Measurements from ENCODE around the gene PRDM1. TPM values are rescaled to one million over a fixed set of nuclear protein-coding genes. Genes with fewer than 3 reads are reported as not detected.

Gene PRDM1
- total RNA-seq, 1 donor from 2014 or later: 10.5 TPM

DNA sequence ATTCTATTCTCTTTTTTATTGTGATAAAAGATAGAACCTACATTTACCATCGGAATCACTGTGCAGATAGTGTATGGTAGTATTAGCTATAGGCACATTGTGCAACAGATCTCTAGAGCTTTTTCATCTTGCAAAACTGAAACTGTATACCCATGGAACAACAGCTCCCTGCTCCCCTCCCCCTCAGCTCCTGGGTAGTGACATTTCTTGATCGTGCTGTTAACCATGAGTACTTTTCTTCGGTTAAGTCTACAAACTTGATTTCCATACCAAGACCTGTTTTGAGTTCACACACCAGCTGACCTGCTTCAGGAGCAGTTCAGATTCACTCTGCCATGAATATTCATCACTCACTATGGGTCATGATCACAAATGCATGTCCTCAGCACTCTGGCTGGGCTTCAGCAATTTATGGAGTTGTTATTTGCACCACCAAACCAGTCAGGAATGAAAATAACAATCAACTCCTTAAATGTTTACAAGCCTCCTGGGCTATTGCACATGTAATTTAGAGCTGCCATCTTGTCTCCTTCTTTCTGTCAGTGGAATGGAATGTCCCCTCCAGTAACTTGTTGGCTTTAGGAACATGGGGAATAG is 32.8 kb downstream of the PRDM1 start:
- H3K4me3 Mint-ChIP-seq (ENCODE audit: unreplicated experiment): no peak overlapping the region
- no peak for FAIRE-seq
- peaks cover 9% of the 10 kb centered on the region for H3K4me1 Mint-ChIP-seq (ENCODE audit: low read depth, unreplicated experiment)

DNA sequence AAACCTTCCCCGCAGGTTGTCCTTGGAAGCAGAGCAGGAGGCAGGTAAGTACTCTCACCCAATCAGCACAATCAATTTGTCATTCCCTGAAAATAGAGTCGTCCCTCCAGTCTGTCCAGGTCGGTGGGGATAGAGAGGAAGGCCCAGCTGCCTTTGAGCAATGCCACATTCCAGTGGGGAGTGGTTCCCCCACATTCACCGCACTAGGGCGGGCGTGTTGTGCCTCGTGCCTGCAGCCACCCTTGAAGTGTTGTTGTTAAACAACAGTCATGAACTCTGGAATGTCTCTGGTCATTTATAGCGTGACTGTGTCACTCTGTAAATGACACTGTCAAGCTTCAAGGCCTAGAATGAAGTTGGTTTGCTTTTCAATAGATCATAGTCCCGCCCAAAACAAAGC is 33.4 kb downstream of the PRDM1 start:
- no peaks in the 10 kb centered on the region for H3K9me3 Mint-ChIP-seq (ENCODE audit: unreplicated experiment)
- H3K9me3 ChIP-seq (ENCODE audit: insufficient read depth, low read depth, low read length): no peaks in the 10 kb centered on the region
- DNase-seq (ENCODE audit: low read depth) (no peak), FAIRE-seq (no peak)
- no peak overlapping the region for H2AFZ ChIP-seq (ENCODE audit: low read depth, low read length)
- no peaks in the 10 kb centered on the region for H3K36me3 Mint-ChIP-seq (ENCODE audit: low read depth, unreplicated experiment)
- TF ChIP-seq, protein P1, sequence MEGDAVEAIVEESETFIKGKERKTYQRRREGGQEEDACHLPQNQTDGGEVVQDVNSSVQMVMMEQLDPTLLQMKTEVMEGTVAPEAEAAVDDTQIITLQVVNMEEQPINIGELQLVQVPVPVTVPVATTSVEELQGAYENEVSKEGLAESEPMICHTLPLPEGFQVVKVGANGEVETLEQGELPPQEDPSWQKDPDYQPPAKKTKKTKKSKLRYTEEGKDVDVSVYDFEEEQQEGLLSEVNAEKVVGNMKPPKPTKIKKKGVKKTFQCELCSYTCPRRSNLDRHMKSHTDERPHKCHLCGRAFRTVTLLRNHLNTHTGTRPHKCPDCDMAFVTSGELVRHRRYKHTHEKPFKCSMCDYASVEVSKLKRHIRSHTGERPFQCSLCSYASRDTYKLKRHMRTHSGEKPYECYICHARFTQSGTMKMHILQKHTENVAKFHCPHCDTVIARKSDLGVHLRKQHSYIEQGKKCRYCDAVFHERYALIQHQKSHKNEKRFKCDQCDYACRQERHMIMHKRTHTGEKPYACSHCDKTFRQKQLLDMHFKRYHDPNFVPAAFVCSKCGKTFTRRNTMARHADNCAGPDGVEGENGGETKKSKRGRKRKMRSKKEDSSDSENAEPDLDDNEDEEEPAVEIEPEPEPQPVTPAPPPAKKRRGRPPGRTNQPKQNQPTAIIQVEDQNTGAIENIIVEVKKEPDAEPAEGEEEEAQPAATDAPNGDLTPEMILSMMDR (IDR thresholded peaks at IDR 0.05; ENCODE audit: insufficient read depth, low read depth, low read length): no peak
- no peak for TF ChIP-seq EZH2 (IDR thresholded peaks at IDR 0.05; ENCODE audit: insufficient read depth, low read length)
- H3K4me1 Mint-ChIP-seq (ENCODE audit: low read depth, unreplicated experiment): peaks cover 9% of the 10 kb centered on the region
- H3K27me3 ChIP-seq (ENCODE audit: insufficient read depth, low read length): no peaks in the 10 kb centered on the region
- H3K9ac ChIP-seq (ENCODE audit: low read length): no peak overlapping the region
- H3K36me3 ChIP-seq (ENCODE audit: insufficient read depth, low read length): no peaks in the 10 kb centered on the region
- H3K4me3 Mint-ChIP-seq (ENCODE audit: unreplicated experiment): no peak overlapping the region
- no peaks in the 10 kb centered on the region for H4K20me1 ChIP-seq (ENCODE audit: insufficient read depth, low read length)
- no peak overlapping the region for H3K27ac Mint-ChIP-seq (ENCODE audit: unreplicated experiment)
- H3K27ac ChIP-seq (ENCODE audit: low read depth, low read length): no peak overlapping the region
- H3K4me2 ChIP-seq (ENCODE audit: low read length): no peak overlapping the region
- H3K4me3 ChIP-seq (ENCODE audit: insufficient read depth, low read depth, low read length): no peak overlapping the region
- H3K79me2 ChIP-seq (ENCODE audit: insufficient read depth, low read length): no peaks in the 10 kb centered on the region
- H3K27me3 Mint-ChIP-seq (ENCODE audit: low read depth, unreplicated experiment): no peaks in the 10 kb centered on the region
- no peaks in the 10 kb centered on the region for H3K4me1 ChIP-seq (ENCODE audit: insufficient read depth, low read length)

More for the DNA sequence above, 32.8 kb downstream of the PRDM1 start:
- H3K27me3 Mint-ChIP-seq (ENCODE audit: low read depth, unreplicated experiment): no peaks in the 10 kb centered on the region
- no peaks in the 10 kb centered on the region for H3K79me2 ChIP-seq (ENCODE audit: insufficient read depth, low read length)
- H3K4me1 ChIP-seq (ENCODE audit: insufficient read depth, low read length): no peaks in the 10 kb centered on the region
- H3K9me3 ChIP-seq (ENCODE audit: insufficient read depth, low read depth, low read length): no peaks in the 10 kb centered on the region
- no peaks in the 10 kb centered on the region for H3K36me3 ChIP-seq (ENCODE audit: insufficient read depth, low read length)
- no peak overlapping the region for H3K27ac Mint-ChIP-seq (ENCODE audit: unreplicated experiment)
- no peaks in the 10 kb centered on the region for H3K9me3 Mint-ChIP-seq (ENCODE audit: unreplicated experiment)
- H3K27ac ChIP-seq (ENCODE audit: low read depth, low read length): no peak overlapping the region
- TF ChIP-seq EZH2 (IDR thresholded peaks at IDR 0.05; ENCODE audit: insufficient read depth, low read length): no peak
- TF ChIP-seq, protein P1 (IDR thresholded peaks at IDR 0.05; ENCODE audit: insufficient read depth, low read depth, low read length): no peak
- no peaks in the 10 kb centered on the region for H3K36me3 Mint-ChIP-seq (ENCODE audit: low read depth, unreplicated experiment)
- no peak for DNase-seq (ENCODE audit: low read depth)
- no peak overlapping the region for H3K4me3 ChIP-seq (ENCODE audit: insufficient read depth, low read depth, low read length)
- no peak overlapping the region for H2AFZ ChIP-seq (ENCODE audit: low read depth, low read length)
- H4K20me1 ChIP-seq (ENCODE audit: insufficient read depth, low read length): no peaks in the 10 kb centered on the region
- no peaks in the 10 kb centered on the region for H3K27me3 ChIP-seq (ENCODE audit: insufficient read depth, low read length)
- no peak overlapping the region for H3K4me2 ChIP-seq (ENCODE audit: low read length)
- no peak overlapping the region for H3K9ac ChIP-seq (ENCODE audit: low read length)

DNA sequence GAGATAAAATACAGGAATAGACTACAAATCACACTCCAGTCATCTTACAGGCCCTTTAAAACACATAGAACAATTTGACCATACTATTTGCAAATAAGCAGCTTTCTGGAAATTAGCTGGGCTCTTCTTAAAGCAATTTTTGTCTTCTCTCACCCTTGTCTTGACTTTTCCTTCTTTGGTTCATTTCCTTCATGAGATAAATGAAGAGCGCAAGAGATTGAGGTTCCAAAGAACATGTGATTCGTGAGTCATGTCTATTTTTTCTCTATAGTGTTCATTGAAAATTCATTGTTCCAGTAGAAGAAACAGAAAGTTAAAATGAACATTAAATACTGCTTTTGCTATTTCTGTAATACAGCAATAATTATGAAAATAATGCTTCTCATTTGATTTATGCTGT is 33.9 kb downstream of the PRDM1 start:
- Mint-ChIP-seq H3K4me3 (ENCODE audit: unreplicated experiment) (no peak overlapping the region), H3K27ac (ENCODE audit: unreplicated experiment) (no peak overlapping the region), H3K4me1 (ENCODE audit: low read depth, unreplicated experiment) (peaks cover 9% of the 10 kb centered on the region), H3K36me3 (ENCODE audit: low read depth, unreplicated experiment) (no peaks in the 10 kb centered on the region), H3K9me3 (ENCODE audit: unreplicated experiment) (no peaks in the 10 kb centered on the region), H3K27me3 (ENCODE audit: low read depth, unreplicated experiment) (no peaks in the 10 kb centered on the region)
- H2AFZ ChIP-seq (ENCODE audit: low read depth, low read length): no peak overlapping the region
- H3K4me2 ChIP-seq (ENCODE audit: low read length): no peak overlapping the region
- H3K36me3 ChIP-seq (ENCODE audit: insufficient read depth, low read length): no peaks in the 10 kb centered on the region
- H3K27ac ChIP-seq (ENCODE audit: low read depth, low read length): no peak overlapping the region
- H3K27me3 ChIP-seq (ENCODE audit: insufficient read depth, low read length): no peaks in the 10 kb centered on the region
- H3K9ac ChIP-seq (ENCODE audit: low read length): no peak overlapping the region
- H3K4me3 ChIP-seq (ENCODE audit: insufficient read depth, low read depth, low read length): no peak overlapping the region
- TF ChIP-seq, protein P1 (IDR thresholded peaks at IDR 0.05; ENCODE audit: insufficient read depth, low read depth, low read length): no peak
- TF ChIP-seq EZH2 (IDR thresholded peaks at IDR 0.05; ENCODE audit: insufficient read depth, low read length): no peak
- H4K20me1 ChIP-seq (ENCODE audit: insufficient read depth, low read length): no peaks in the 10 kb centered on the region
- DNase-seq (ENCODE audit: low read depth) (peak; percentile 47), FAIRE-seq (no peak)
- H3K79me2 ChIP-seq (ENCODE audit: insufficient read depth, low read length): no peaks in the 10 kb centered on the region
- no peaks in the 10 kb centered on the region for H3K4me1 ChIP-seq (ENCODE audit: insufficient read depth, low read length)
- H3K9me3 ChIP-seq (ENCODE audit: insufficient read depth, low read depth, low read length): no peaks in the 10 kb centered on the region
